OCI-LY3 (cell line): ENCODE results near the gene GRM3.

Experiments
- H2AFZ ChIP-seq: fragments of 200-600, 300-600 bp; shearing (Covaris generic); 2 replicates; pipeline ENCODE4 v1.6.0; 2014; ENCODE audit warnings: antibody characterized with exemption, low read depth, low read length
- H3K27ac ChIP-seq: fragments of 200-600, 300-600 bp; sonication (generic); 2 replicates; pipeline ENCODE4 v1.5.1; 2014; ENCODE audit warnings: mild to moderate bottlenecking, low read length, moderate library complexity, mixed read lengths
- H3K27me3 ChIP-seq: fragments of 200-600, 300-600 bp; sonication (generic); 2 replicates; pipeline ENCODE4 v1.6.1; 2014; ENCODE audit warnings: low read depth, low read length, mixed read lengths
- H3K36me3 ChIP-seq: fragments of 200-600, 300-600 bp; sonication (generic); replicated peaks from 2 replicates; pipeline ENCODE3; 2014; ENCODE audit warnings: low read depth, low read length, mixed read lengths
- H3K4me1 ChIP-seq: fragments of 300-600, 200-600 bp; sonication (generic); 2 replicates; pipeline ENCODE4 v1.6.1; 2014; ENCODE audit warnings: low read length, mixed read lengths
- H3K4me2 ChIP-seq: fragments of 200-600, 300-600 bp; sonication (generic); 2 replicates; pipeline ENCODE4 v1.6.1; 2014; ENCODE audit warnings: low read length, mixed read lengths
- H3K4me3 ChIP-seq: fragments of 300-600, 200-600 bp; sonication (generic); 2 replicates; pipeline ENCODE4 v1.5.1; 2014; ENCODE audit warnings: antibody characterized with exemption, mild to moderate bottlenecking, low read length, moderate library complexity
- H3K79me2 ChIP-seq: fragments of 300-600, 200-600 bp; shearing (Covaris generic); 2 replicates; pipeline ENCODE4 v1.6.1; 2014; ENCODE audit warnings: mild to moderate bottlenecking, low read length, mixed read lengths
- H3K9ac ChIP-seq: fragments of 300-600, 200-600 bp; shearing (Covaris generic); 2 replicates; pipeline ENCODE4 v1.6.0; 2014; ENCODE audit warnings: mild to moderate bottlenecking, low read length, moderate library complexity
- H3K9me3 ChIP-seq: fragments of 200-600, 300-600 bp; shearing (Covaris generic); 2 replicates; pipeline ENCODE4 v1.6.1; 2014; ENCODE audit warnings: low read length, mixed read lengths; ENCODE audit not compliant: insufficient read depth
- H4K20me1 ChIP-seq: fragments of 200-600, 300-600 bp; sonication (generic); 2 replicates; pipeline ENCODE4 v1.6.1; 2016; ENCODE audit warnings: low read length, mixed read lengths; ENCODE audit not compliant: insufficient read depth
- CTCF ChIP-seq: fragments of 200-600, 300-600 bp; sonication (generic); IDR thresholded peaks from 2 replicates; pipeline ENCODE4 v1.5.1; 2014; ENCODE audit warnings: antibody characterized with exemption, low read length, low read depth
- EZH2phosphoT487 ChIP-seq: fragments of 200-600 bp; shearing (Covaris generic); IDR thresholded peaks from 2 replicates; pipeline ENCODE4 v1.6.1; 2018; ENCODE audit warnings: antibody characterized with exemption, mixed run types, low read depth

The GRM3 gene

GRCh38 chr7:86643561-86644281, at the start of gene GRM3:
GRM3 (plus strand) TSS chr7:86643909; CDS start chr7:86765146, 121,237 bp downstream.
- H3K4me2 ChIP-seq: no peak within 1 kb of the TSS
- H3K27ac ChIP-seq: no peak within 1 kb of the TSS
- H3K9ac ChIP-seq: no peak within 1 kb of the TSS
- H3K27me3 ChIP-seq: no peaks in the 10 kb centered on the region
- no peak within 1 kb of the TSS for H2AFZ ChIP-seq
- H3K36me3 ChIP-seq: no peaks in the 10 kb centered on the region
- no peaks in the 10 kb centered on the region for H3K79me2 ChIP-seq
- H3K9me3 ChIP-seq: no peaks in the 10 kb centered on the region
- TF ChIP-seq CTCF: no peak
- no peak for TF ChIP-seq EZH2phosphoT487
- H4K20me1 ChIP-seq: no peaks in the 10 kb centered on the region
- H3K4me1 ChIP-seq: no peaks in the 10 kb centered on the region
- H3K4me3 ChIP-seq: no peak within 1 kb of the TSS

GRCh38 chr7:86598311-86598710, 45.4 kb upstream of the GRM3 start:
- H3K9me3 ChIP-seq: no peaks in the 10 kb centered on the region
- H3K79me2 ChIP-seq: no peaks in the 10 kb centered on the region
- no peaks in the 10 kb centered on the region for H3K36me3 ChIP-seq
- no peak overlapping the region for H3K9ac ChIP-seq
- no peak overlapping the region for H3K27ac ChIP-seq
- H3K4me2 ChIP-seq: no peak overlapping the region
- no peak overlapping the region for H3K4me3 ChIP-seq
- H4K20me1 ChIP-seq: no peaks in the 10 kb centered on the region
- no peaks in the 10 kb centered on the region for H3K27me3 ChIP-seq
- no peak overlapping the region for H2AFZ ChIP-seq
- H3K4me1 ChIP-seq: no peaks in the 10 kb centered on the region
- TF ChIP-seq EZH2phosphoT487 (no peak), CTCF (no peak)

- TF ChIP-seq CTCF (no peak), EZH2phosphoT487 (no peak)
- Histone ChIP-seq H3K79me2 (no peaks in the 10 kb centered on the region), H2AFZ (no peak overlapping the region), H3K27ac (no peak overlapping the region), H3K27me3 (no peaks in the 10 kb centered on the region), H3K9ac (no peak overlapping the region), H3K4me3 (no peak overlapping the region), H3K4me2 (no peak overlapping the region), H4K20me1 (no peaks in the 10 kb centered on the region), H3K4me1 (no peaks in the 10 kb centered on the region), H3K36me3 (no peaks in the 10 kb centered on the region), H3K9me3 (no peaks in the 10 kb centered on the region)
These were observed 45.0 kb upstream of the GRM3 start for GRCh38 chr7:86598721-86599120.

GRCh38 chr7:86600506-86601290, 43.0 kb upstream of the GRM3 start:
- no peaks in the 10 kb centered on the region for H3K9me3 ChIP-seq
- no peaks in the 10 kb centered on the region for H3K27me3 ChIP-seq
- H3K27ac ChIP-seq: no peak overlapping the region
- H3K4me2 ChIP-seq: no peak overlapping the region
- no peak for TF ChIP-seq EZH2phosphoT487
- TF ChIP-seq CTCF: no peak
- H2AFZ ChIP-seq: no peak overlapping the region
- H3K4me3 ChIP-seq: no peak overlapping the region
- H3K9ac ChIP-seq: no peak overlapping the region
- H4K20me1 ChIP-seq: no peaks in the 10 kb centered on the region
- H3K4me1 ChIP-seq: no peaks in the 10 kb centered on the region
- no peaks in the 10 kb centered on the region for H3K36me3 ChIP-seq
- no peaks in the 10 kb centered on the region for H3K79me2 ChIP-seq
